ENCODE results near the gene RPS15A.

DNA sequence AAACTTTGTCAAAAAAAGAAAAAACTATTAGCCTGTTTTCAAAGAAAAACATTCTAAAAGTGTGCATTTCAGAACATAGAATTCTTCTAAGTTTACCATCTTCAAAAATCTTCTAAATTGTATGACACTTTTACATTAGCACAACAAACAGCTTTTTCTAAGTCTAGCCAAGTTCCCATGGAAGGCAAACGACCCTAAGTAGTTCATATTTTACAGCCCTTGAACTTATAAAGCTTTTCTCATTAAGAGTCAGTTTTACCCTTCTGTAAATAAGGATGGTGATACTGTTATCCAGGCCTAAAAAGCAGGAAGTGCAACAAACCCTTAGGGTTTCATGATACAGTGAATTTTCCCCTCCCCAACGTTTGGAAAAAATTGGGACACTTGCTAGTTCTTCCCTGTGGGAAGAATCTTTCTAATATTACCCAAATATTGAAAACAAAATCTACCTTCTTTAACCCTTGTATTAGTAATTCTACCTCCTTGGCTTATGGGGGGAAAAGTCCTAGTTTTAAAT, 15.2 kb upstream of the RPS15A start:
- TF ChIP-seq GATA1 (IDR thresholded peaks at IDR 0.05; ENCODE audit: low read depth, low read length) = no peak
- no peak for TF ChIP-seq POLR2A (IDR thresholded peaks at IDR 0.05; ENCODE audit: low read length)
